K562 (cell line): Measurements from ENCODE around the gene PRKG1. TPM values are rescaled to one million over a fixed set of nuclear protein-coding genes. Genes with fewer than 3 reads are reported as not detected.

Experiments
- ATAC-seq: fragments of 200-7000 bp; cut with Tn5 transposase; 3 replicates; pipeline ENCODE4 v1.9.1; 2020; ENCODE audit warnings: moderate library complexity
- BruUV-seq: library from RNA; stranded (reverse); fragments of 400-500 nt; replicated peaks from 2 replicates; lab custom pipeline; 2021; lab: Mats Ljungman, UMichigan
- CTCF ChIA-PET: fragments of 300-600 bp; formaldehyde crosslinking; extraction: SDS; loops from one replicate; lab custom pipeline; 2021; ENCODE audit warnings: low intra/inter-chr PET ratio; lab: Yijun Ruan, JAX
- POLR2A ChIA-PET: fragments of 300-600, 350-650 bp; sonication (Branson Sonifier 250); formaldehyde crosslinking; extraction: SDS; loops from one replicate; lab custom pipeline; 2021; ENCODE audit warnings: antibody characterized with exemption, inconsistent platforms; lab: Yijun Ruan, JAX
- DNase-seq, 4 experiments: peaks; one replicate each; pipeline versions ENCODE4 v3.0.0 to v3.0.0-alpha.2; 2011 to 2018; ENCODE audit warnings: low spot score in 3 of 4, mixed read lengths in 3 of 4; ENCODE audit errors: extremely low read depth in 1 of 4
- FAIRE-seq: peaks from 2 replicates; lab custom pipeline; 2011; peaks lifted over from hg19 to GRCh38; lab: Jason Lieb, UNC
- H2AFZ ChIP-seq: 2 replicates; pipeline ENCODE4 v1.6.0; 2011; ENCODE audit warnings: low read depth, low read length, control low read depth, inconsistent platforms
- H3K27ac ChIP-seq: fragments of 200-600 bp; 3 replicates; pipeline ENCODE4 v1.8.0; 2011; ENCODE audit warnings: low read depth, mild to moderate bottlenecking, control low read depth, inconsistent platforms, low read length, moderate library complexity, mixed read lengths; ENCODE audit errors: extremely low read depth
- H3K27me3 ChIP-seq, 2 experiments: fragments of 300-600 bp in 1 of 2; 2 replicates in 1 of 2; 3 replicates in 1 of 2; pipeline versions ENCODE4 v1.6.0 to v1.8.0; 2011; ENCODE audit warnings: inconsistent platforms in 2 of 2, low read length in 2 of 2, mild to moderate bottlenecking in 1 of 2, mixed read lengths in 1 of 2, moderate library complexity in 1 of 2; ENCODE audit not compliant: control insufficient read depth in 2 of 2, insufficient read depth in 2 of 2
- H3K36me3 ChIP-seq: fragments of 300-600 bp; 3 replicates; pipeline ENCODE4 v1.8.0; 2011; ENCODE audit warnings: mild to moderate bottlenecking, low read length, inconsistent platforms; ENCODE audit not compliant: control insufficient read depth, insufficient read depth
- H3K4me1 ChIP-seq, 2 experiments: fragments of 200-600 bp in 1 of 2; replicated peaks in 1 of 2; 2 replicates in 1 of 2; 3 replicates in 1 of 2; pipeline versions ENCODE4 v1.5.1 to v1.8.0; 2011; ENCODE audit warnings: inconsistent platforms in 2 of 2, low read length in 2 of 2, mild to moderate bottlenecking in 1 of 2, mixed read lengths in 1 of 2, moderate library complexity in 1 of 2; ENCODE audit not compliant: control insufficient read depth in 2 of 2, insufficient read depth in 2 of 2
- H3K4me2 ChIP-seq: 2 replicates; pipeline ENCODE4 v1.6.1; 2011; ENCODE audit warnings: low read length, control low read depth, inconsistent platforms, mixed read lengths; ENCODE audit not compliant: insufficient read depth
- H3K4me3 ChIP-seq: fragments of 200-600 bp; sonication (generic), shearing (Covaris generic); 2 replicates; pipeline ENCODE4 v1.5.1; 2016; ENCODE audit warnings: control low read depth, inconsistent platforms
- H3K79me2 ChIP-seq: fragments of 200-600 bp; 3 replicates; pipeline ENCODE4 v1.8.0; 2011; ENCODE audit warnings: low read length, inconsistent platforms; ENCODE audit not compliant: control insufficient read depth, insufficient read depth
- H3K9ac ChIP-seq, 2 experiments: 2 replicates each; pipeline versions ENCODE4 v1.6.0 to v1.6.1; 2011; ENCODE audit warnings: low read depth in 2 of 2, low read length in 2 of 2, control low read depth in 1 of 2, inconsistent platforms in 1 of 2, mild to moderate bottlenecking in 1 of 2, mixed read lengths in 1 of 2; ENCODE audit not compliant: insufficient read depth in 1 of 2
- H3K9me1 ChIP-seq: one replicate; pipeline ENCODE4 v1.6.0; 2011; ENCODE audit warnings: inconsistent platforms, mild to moderate bottlenecking, low read length, moderate library complexity; ENCODE audit not compliant: control insufficient read depth, insufficient read depth
- H3K9me3 ChIP-seq: replicated peaks from 2 replicates; pipeline ENCODE4 v1.5.1; 2011; ENCODE audit warnings: low read depth, low read length, inconsistent platforms; ENCODE audit not compliant: control insufficient read depth, insufficient read depth
- H4K20me1 ChIP-seq: replicated peaks from 2 replicates; pipeline ENCODE4 v1.6.1; 2011; ENCODE audit warnings: low read length, inconsistent platforms, mixed read lengths; ENCODE audit not compliant: control insufficient read depth, insufficient read depth
- CBFA2T3 ChIP-seq: fragments of 450-650 bp; IDR thresholded peaks from 2 replicates; pipeline ENCODE4 v1.6.1; 2017
- CREB5 ChIP-seq: fragments of 250-450 bp; sonication (Bioruptor Pico); IDR thresholded peaks from 2 replicates; pipeline ENCODE4 v1.5.0; 2020; ENCODE audit warnings: mild to moderate bottlenecking
- CTCF ChIP-seq, 3 experiments: IDR thresholded peaks in 2 of 3; conservative IDR thresholded peaks in 1 of 3; 2 replicates each; pipeline ENCODE4 v1.5.1; 2011 to 2012; ENCODE audit warnings: low read length in 3 of 3, mild to moderate bottlenecking in 3 of 3, control low read depth in 2 of 3, improper control_type of control experiment in 1 of 3, inconsistent platforms in 1 of 3, low read depth in 1 of 3, mixed read lengths in 1 of 3, moderate library complexity in 1 of 3; ENCODE audit not compliant: insufficient read depth in 2 of 3
- ETV1 ChIP-seq: fragments of 450-650 bp; conservative IDR thresholded peaks from 2 replicates; pipeline ENCODE4 v1.6.1; 2016; ENCODE audit warnings: missing genetic modification characterization, control low read depth, low read depth, missing compliant biosample characterization
- NEUROD1 ChIP-seq: fragments of 150-350 bp; IDR thresholded peaks from 2 replicates; pipeline ENCODE4 v1.6.1; 2014; ENCODE audit warnings: borderline replicate concordance, low read length, low read depth; ENCODE audit not compliant: partially characterized antibody
- WHSC1 ChIP-seq: IDR thresholded peaks from one replicate; pipeline ENCODE4 v1.6.1; 2012; ENCODE audit warnings: low read length, control low read depth, inconsistent platforms
- ZBTB49 ChIP-seq: sonication (generic); formaldehyde crosslinking; IDR thresholded peaks from 2 replicates; pipeline ENCODE4 v1.8.0; 2022; ENCODE audit warnings: missing genetic modification reagents, mild to moderate bottlenecking, borderline replicate concordance
- WGBS: fragments of 100-300 bp; shearing (Covaris generic); methylation state at CpG from one replicate; pipeline ENCODE4 v1.1.6; 2016; ENCODE audit warnings: low coverage, mixed read lengths; ENCODE audit not compliant: insufficient coverage; ENCODE audit errors: missing lambda C conversion rate; 5-methylcytosine and 5-hydroxymethylcytosine counted together
- in situ Hi-C: fragments of 300-500 bp; cut with MboI; formaldehyde crosslinking; loops from 4 replicates; pipeline ENCODE4 v1.15.0; 2018; ENCODE audit warnings: inconsistent platforms, mixed read lengths
- intact Hi-C: fragments of 100-400 bp; cut with micrococcal nuclease; formaldehyde crosslinking; loops from 2 replicates; pipeline ENCODE4 v1.14.2; 2022
- polyA plus RNA-seq, 8 experiments: library from polyadenylated mRNA; depleted of rRNA in 4 of 8; stranded (reverse) in 5 of 8; unstranded in 3 of 8; fragments of >200 nt; fragmentation: Nextera tagmentation in 2 of 8; fragmentation: Illumina TruSeq in 1 of 8; extraction: Ambion mirVana in 2 of 8; extraction: Trizol in 1 of 8; gene quantifications; 2 replicates each; pipeline versions ENCODE4 v1.2.1 to v1.2.3, GENCODE V29; 2011 to 2014; ENCODE audit warnings: inconsistent platforms in 1 of 8, missing spikeins in 1 of 8
- total RNA-seq, 7 experiments: library from RNA; depleted of rRNA in 6 of 7; stranded (reverse); fragments of >200 nt in 6 of 7; fragmentation: Illumina TruSeq in 2 of 7; extraction: Trizol in 2 of 7; gene quantifications; 2 replicates each; pipeline versions ENCODE4 v1.2.1 to v1.2.3, GENCODE V29; 2011 to 2021; ENCODE audit warnings: low replicate concordance in 1 of 7

Gene PRKG1
- total and polyA plus RNA-seq, 9 of the 15 experiments (the other 6 are each of a cell fraction or from before 2014, with no cell fraction given): 0.22 TPM; not detected in 8

GRCh38 chr10:51907361-51907760, 833.1 kb downstream of the PRKG1 start:
- WGBS: 0% methylated on average over 2 of the region's 2 CpGs
- Histone ChIP-seq H3K27me3 (no peaks in the 10 kb centered on the region), H4K20me1 (no peaks in the 10 kb centered on the region), H3K9me1 (no peaks in the 10 kb centered on the region), H3K4me3 (no peak overlapping the region), H3K4me1 (no peaks in the 10 kb centered on the region), H3K27ac (no peak overlapping the region), H3K36me3 (no peaks in the 10 kb centered on the region), H3K9ac (no peak overlapping the region), H3K4me2 (no peak overlapping the region), H3K9me3 (no peaks in the 10 kb centered on the region), H2AFZ (no peak overlapping the region), H3K79me2 (no peaks in the 10 kb centered on the region)
- DNase-seq: no peak
- in situ Hi-C loops (no loop called here), intact Hi-C loops (no loop called here)
- FAIRE-seq: no peak
- ChIA-PET POLR2A (no interaction called here), CTCF (no interaction called here)
- BruUV-seq: no TSS peak
- no peak for TF ChIP-seq CREB5 (CRISPR knock-in tag)
- ATAC-seq: no peak

GRCh38 chr10:51910189-51910588, 835.9 kb downstream of the PRKG1 start:
- H3K9me3 ChIP-seq: no peaks in the 10 kb centered on the region
- H3K4me2 ChIP-seq: no peak overlapping the region
- DNase-seq (no peak), ATAC-seq (no peak), FAIRE-seq (no peak)
- POLR2A ChIA-PET: interaction anchor here (1.3 kb wide), 1 partner anchor 9 kb away, joined by 3 read pairs; no protein-coding TSS in a partner anchor
- intact Hi-C loops (no loop called here), in situ Hi-C loops (no loop called here)
- no peaks in the 10 kb centered on the region for H4K20me1 ChIP-seq
- H3K27me3 ChIP-seq: no peaks in the 10 kb centered on the region
- H3K79me2 ChIP-seq: no peaks in the 10 kb centered on the region
- no peaks in the 10 kb centered on the region for H3K36me3 ChIP-seq
- no TSS peak for BruUV-seq
- no peak overlapping the region for H3K4me3 ChIP-seq
- no peak overlapping the region for H2AFZ ChIP-seq
- CTCF ChIA-PET: no interaction called here
- no peaks in the 10 kb centered on the region for H3K4me1 ChIP-seq
- no peak overlapping the region for H3K27ac ChIP-seq
- H3K9ac ChIP-seq: no peak overlapping the region
- no peaks in the 10 kb centered on the region for H3K9me1 ChIP-seq
- TF ChIP-seq WHSC1 (no peak), ETV1 (tag) (no peak), ZBTB49 (no peak), NEUROD1 (no peak), CBFA2T3 (no peak), CTCF (IDR thresholded peaks at IDR 0.05 in 2 of 3, conservative IDR thresholded peaks at IDR 0.05 in 1 of 3; ENCODE audit: insufficient read depth in 2 of 3, low read depth in 1 of 3, low read length in 3 of 3) (no peak)
